ENCODE data around the gene TPRG1L. TPM values are rescaled to one million over a fixed set of nuclear protein-coding genes. Genes with fewer than 3 reads are reported as not detected.

Gene TPRG1L
- total and polyA plus RNA-seq, 2 experiments from 2014 or later = 6.2 to 20.3 TPM

DNA sequence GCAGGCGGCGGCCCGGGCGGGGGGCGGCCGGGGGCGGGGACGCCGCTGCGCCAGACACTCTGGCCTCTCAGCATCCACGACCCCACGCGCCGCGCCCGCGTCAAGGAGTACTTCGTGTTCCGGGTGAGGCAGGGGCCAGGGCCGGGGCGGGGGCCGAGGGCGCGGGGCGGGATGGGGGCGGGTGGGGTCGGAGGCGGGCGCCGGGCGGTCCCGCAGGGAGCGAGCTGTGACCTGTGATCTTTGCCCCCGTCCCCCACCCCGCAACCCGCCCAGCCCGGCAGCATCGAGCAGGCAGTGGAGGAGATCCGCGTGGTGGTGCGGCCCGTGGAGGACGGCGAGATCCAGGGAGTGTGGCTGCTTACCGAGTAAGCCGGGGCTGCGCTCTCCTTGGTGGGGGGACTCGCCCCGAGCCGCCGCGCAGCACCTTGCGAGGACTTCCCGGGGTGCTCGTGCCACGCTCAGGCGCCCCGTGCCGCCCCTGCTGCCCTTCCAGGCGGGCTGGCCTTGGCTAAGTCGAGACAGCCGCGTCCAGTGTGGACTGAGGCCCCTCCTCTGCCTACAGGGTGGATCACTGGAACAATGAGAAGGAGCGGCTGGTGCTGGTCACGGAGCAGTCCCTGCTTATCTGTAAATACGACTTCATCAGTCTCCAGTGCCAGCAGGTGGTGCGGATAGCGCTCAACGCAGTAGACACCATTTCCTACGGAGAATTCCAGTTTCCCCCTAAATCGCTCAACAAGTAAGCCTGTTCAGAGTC, 514 bp downstream of the TPRG1L start:
- TF ChIP-seq, protein P1, sequence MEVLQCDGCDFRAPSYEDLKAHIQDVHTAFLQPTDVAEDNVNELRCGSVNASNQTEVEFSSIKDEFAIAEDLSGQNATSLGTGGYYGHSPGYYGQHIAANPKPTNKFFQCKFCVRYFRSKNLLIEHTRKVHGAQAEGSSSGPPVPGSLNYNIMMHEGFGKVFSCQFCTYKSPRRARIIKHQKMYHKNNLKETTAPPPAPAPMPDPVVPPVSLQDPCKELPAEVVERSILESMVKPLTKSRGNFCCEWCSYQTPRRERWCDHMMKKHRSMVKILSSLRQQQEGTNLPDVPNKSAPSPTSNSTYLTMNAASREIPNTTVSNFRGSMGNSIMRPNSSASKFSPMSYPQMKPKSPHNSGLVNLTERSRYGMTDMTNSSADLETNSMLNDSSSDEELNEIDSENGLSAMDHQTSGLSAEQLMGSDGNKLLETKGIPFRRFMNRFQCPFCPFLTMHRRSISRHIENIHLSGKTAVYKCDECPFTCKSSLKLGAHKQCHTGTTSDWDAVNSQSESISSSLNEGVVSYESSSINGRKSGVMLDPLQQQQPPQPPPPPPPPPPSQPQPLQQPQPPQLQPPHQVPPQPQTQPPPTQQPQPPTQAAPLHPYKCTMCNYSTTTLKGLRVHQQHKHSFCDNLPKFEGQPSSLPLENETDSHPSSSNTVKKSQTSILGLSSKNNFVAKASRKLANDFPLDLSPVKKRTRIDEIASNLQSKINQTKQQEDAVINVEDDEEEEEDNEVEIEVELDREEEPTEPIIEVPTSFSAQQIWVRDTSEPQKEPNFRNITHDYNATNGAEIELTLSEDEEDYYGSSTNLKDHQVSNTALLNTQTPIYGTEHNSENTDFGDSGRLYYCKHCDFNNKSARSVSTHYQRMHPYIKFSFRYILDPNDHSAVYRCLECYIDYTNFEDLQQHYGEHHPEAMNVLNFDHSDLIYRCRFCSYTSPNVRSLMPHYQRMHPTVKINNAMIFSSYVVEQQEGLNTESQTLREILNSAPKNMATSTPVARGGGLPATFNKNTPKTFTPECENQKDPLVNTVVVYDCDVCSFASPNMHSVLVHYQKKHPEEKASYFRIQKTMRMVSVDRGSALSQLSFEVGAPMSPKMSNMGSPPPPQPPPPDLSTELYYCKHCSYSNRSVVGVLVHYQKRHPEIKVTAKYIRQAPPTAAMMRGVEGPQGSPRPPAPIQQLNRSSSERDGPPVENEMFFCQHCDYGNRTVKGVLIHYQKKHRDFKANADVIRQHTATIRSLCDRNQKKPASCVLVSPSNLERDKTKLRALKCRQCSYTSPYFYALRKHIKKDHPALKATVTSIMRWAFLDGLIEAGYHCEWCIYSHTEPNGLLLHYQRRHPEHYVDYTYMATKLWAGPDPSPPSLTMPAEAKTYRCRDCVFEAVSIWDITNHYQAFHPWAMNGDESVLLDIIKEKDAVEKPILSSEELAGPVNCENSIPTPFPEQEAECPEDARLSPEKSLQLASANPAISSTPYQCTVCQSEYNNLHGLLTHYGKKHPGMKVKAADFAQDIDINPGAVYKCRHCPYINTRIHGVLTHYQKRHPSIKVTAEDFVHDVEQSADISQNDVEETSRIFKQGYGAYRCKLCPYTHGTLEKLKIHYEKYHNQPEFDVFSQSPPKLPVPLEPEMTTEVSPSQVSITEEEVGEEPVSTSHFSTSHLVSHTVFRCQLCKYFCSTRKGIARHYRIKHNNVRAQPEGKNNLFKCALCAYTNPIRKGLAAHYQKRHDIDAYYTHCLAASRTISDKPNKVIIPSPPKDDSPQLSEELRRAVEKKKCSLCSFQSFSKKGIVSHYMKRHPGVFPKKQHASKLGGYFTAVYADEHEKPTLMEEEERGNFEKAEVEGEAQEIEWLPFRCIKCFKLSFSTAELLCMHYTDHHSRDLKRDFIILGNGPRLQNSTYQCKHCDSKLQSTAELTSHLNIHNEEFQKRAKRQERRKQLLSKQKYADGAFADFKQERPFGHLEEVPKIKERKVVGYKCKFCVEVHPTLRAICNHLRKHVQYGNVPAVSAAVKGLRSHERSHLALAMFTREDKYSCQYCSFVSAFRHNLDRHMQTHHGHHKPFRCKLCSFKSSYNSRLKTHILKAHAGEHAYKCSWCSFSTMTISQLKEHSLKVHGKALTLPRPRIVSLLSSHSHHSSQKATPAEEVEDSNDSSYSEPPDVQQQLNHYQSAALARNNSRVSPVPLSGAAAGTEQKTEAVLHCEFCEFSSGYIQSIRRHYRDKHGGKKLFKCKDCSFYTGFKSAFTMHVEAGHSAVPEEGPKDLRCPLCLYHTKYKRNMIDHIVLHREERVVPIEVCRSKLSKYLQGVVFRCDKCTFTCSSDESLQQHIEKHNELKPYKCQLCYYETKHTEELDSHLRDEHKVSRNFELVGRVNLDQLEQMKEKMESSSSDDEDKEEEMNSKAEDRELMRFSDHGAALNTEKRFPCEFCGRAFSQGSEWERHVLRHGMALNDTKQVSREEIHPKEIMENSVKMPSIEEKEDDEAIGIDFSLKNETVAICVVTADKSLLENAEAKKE (CRISPR knock-in tag; IDR thresholded peaks at IDR 0.05) = no peak
- no peak for TF ChIP-seq POLR2AphosphoS5 (IDR thresholded peaks at IDR 0.05; ENCODE audit: low read depth)
- no peak for TF ChIP-seq EZH2 (IDR thresholded peaks at IDR 0.05; ENCODE audit: low read depth, unreplicated experiment)
- no peaks in the 10 kb centered on the region; the same call in 1 of the 3 replicates for H3K9me3 Mint-ChIP-seq
- peak overlapping the region; percentile 93 for H3K4me2 ChIP-seq
- H3K27ac Mint-ChIP-seq = no peak overlapping the region
- peaks cover 10% of the 10 kb centered on the region for H3K4me1 Mint-ChIP-seq
- peak overlapping the region; percentile 97 for H3K4me3 ChIP-seq
- H3F3A ChIP-seq (replicated peaks; ENCODE audit: low read depth) = peaks cover 5% of the 10 kb centered on the region; the same call in 1 of the 2 replicates
- peak overlapping the region; percentile 87 for H3K4me3 Mint-ChIP-seq
- ATAC-seq (peak; percentile 10), DNase-seq (ENCODE audit: low spot score) (peak; percentile 60)
- H3K36me3 ChIP-seq (ENCODE audit: insufficient read depth) = no peaks in the 10 kb centered on the region
- H3K4me1 ChIP-seq (ENCODE audit: insufficient read depth) = peaks cover 5% of the 10 kb centered on the region; the same call in 1 of the 2 replicates
- H2AFZ ChIP-seq = no peak overlapping the region
- H3K36me3 Mint-ChIP-seq (ENCODE audit: low read depth) = peaks cover 30% of the 10 kb centered on the region
- H3K9me2 ChIP-seq (ENCODE audit: insufficient read depth) = no peaks in the 10 kb centered on the region
- peaks cover 5% of the 10 kb centered on the region; the same call in 1 of the 2 replicates for H3K79me2 ChIP-seq (replicated peaks; ENCODE audit: insufficient read depth)
- H3K27ac ChIP-seq (ENCODE audit: low read depth) = no peak overlapping the region
- H4K20me1 ChIP-seq (replicated peaks; ENCODE audit: insufficient read depth) = no peaks in the 10 kb centered on the region
- no peaks in the 10 kb centered on the region for H3K27me3 ChIP-seq (ENCODE audit: insufficient read depth)
- peaks cover 9% of the 10 kb centered on the region for H3K27me3 Mint-ChIP-seq (ENCODE audit: insufficient read depth, low read depth, poor library complexity)

DNA sequence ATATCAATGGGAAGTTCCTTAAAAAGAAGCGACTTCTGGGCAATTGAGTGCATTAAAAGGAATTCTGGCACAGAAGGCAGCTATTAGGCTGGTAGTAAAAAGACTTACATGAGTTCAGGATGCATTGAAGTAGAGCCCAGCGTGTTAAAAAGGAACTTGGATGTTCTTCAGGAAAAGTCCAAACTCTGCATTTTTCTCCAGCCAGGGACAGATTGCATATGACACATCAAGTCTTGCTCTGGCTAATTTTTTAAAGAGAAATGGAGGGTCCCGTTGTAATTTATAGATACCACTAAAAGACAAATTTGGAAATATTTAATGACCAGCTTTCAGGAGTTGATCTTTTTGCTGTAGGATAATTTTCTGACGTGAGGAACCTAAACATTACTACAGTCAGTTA, 1.2 kb downstream of the TPRG1L start:
- peaks cover 5% of the 10 kb centered on the region; the same call in 1 of the 2 replicates for H3F3A ChIP-seq (replicated peaks; ENCODE audit: low read depth)
- peak overlapping the region; percentile 97 for H3K4me3 ChIP-seq
- H3K27ac ChIP-seq (ENCODE audit: low read depth) = no peak overlapping the region
- DNase-seq (ENCODE audit: low spot score) = no peak
- peaks cover 9% of the 10 kb centered on the region for H3K27me3 Mint-ChIP-seq (ENCODE audit: insufficient read depth, low read depth, poor library complexity)
- no peaks in the 10 kb centered on the region for H4K20me1 ChIP-seq (replicated peaks; ENCODE audit: insufficient read depth)
- H2AFZ ChIP-seq = no peak overlapping the region
- H3K4me2 ChIP-seq = peak overlapping the region; percentile 93
- no peaks in the 10 kb centered on the region for H3K9me2 ChIP-seq (ENCODE audit: insufficient read depth)
- ATAC-seq = no peak
- peaks cover 10% of the 10 kb centered on the region for H3K4me1 Mint-ChIP-seq
- peaks cover 5% of the 10 kb centered on the region; the same call in 1 of the 2 replicates for H3K79me2 ChIP-seq (replicated peaks; ENCODE audit: insufficient read depth)
- H3K27ac Mint-ChIP-seq = no peak overlapping the region
- H3K4me1 ChIP-seq (ENCODE audit: insufficient read depth) = peaks cover 5% of the 10 kb centered on the region; the same call in 1 of the 2 replicates
- no peak for TF ChIP-seq STAT1 (IDR thresholded peaks at IDR 0.05; ENCODE audit: unreplicated experiment)
- TF ChIP-seq ZNF114 (CRISPR knock-in tag; IDR thresholded peaks at IDR 0.05) = no peak
- TF ChIP-seq, protein P2, sequence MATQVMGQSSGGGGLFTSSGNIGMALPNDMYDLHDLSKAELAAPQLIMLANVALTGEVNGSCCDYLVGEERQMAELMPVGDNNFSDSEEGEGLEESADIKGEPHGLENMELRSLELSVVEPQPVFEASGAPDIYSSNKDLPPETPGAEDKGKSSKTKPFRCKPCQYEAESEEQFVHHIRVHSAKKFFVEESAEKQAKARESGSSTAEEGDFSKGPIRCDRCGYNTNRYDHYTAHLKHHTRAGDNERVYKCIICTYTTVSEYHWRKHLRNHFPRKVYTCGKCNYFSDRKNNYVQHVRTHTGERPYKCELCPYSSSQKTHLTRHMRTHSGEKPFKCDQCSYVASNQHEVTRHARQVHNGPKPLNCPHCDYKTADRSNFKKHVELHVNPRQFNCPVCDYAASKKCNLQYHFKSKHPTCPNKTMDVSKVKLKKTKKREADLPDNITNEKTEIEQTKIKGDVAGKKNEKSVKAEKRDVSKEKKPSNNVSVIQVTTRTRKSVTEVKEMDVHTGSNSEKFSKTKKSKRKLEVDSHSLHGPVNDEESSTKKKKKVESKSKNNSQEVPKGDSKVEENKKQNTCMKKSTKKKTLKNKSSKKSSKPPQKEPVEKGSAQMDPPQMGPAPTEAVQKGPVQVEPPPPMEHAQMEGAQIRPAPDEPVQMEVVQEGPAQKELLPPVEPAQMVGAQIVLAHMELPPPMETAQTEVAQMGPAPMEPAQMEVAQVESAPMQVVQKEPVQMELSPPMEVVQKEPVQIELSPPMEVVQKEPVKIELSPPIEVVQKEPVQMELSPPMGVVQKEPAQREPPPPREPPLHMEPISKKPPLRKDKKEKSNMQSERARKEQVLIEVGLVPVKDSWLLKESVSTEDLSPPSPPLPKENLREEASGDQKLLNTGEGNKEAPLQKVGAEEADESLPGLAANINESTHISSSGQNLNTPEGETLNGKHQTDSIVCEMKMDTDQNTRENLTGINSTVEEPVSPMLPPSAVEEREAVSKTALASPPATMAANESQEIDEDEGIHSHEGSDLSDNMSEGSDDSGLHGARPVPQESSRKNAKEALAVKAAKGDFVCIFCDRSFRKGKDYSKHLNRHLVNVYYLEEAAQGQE (IDR thresholded peaks at IDR 0.05; ENCODE audit: unreplicated experiment) = no peak
- H3K36me3 Mint-ChIP-seq (ENCODE audit: low read depth) = peaks cover 31% of the 10 kb centered on the region
- H3K9me3 Mint-ChIP-seq = no peaks in the 10 kb centered on the region; the same call in 2 of the 3 replicates
- H3K36me3 ChIP-seq (ENCODE audit: insufficient read depth) = no peaks in the 10 kb centered on the region
- no peaks in the 10 kb centered on the region for H3K27me3 ChIP-seq (ENCODE audit: insufficient read depth)
- peak overlapping the region; percentile 87 for H3K4me3 Mint-ChIP-seq
